Measurements from ENCODE around the gene MMRN1.

DNA sequence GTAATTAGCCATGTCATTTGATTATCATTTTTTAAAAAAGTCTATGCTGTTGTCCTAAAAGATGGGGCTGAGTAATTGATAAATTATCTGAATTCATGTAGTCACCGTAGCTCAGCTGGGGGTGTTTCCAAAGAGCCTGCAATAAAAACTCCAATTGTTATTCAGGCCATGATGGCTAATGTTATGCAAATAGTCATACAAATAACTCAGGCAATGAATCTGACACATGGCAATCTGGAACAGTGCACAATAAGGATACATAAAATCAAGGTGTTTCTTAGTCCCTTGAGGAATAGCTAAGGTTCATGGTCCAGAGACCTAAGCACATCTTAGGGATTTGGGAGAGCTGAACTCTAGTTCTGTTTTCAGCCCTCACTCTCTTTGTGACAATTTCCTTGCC lies 15.2 kb downstream of the MMRN1 start:
- TF ChIP-seq POLR2A (IDR thresholded peaks at IDR 0.05), result no peak
- TF ChIP-seq, protein P1, sequence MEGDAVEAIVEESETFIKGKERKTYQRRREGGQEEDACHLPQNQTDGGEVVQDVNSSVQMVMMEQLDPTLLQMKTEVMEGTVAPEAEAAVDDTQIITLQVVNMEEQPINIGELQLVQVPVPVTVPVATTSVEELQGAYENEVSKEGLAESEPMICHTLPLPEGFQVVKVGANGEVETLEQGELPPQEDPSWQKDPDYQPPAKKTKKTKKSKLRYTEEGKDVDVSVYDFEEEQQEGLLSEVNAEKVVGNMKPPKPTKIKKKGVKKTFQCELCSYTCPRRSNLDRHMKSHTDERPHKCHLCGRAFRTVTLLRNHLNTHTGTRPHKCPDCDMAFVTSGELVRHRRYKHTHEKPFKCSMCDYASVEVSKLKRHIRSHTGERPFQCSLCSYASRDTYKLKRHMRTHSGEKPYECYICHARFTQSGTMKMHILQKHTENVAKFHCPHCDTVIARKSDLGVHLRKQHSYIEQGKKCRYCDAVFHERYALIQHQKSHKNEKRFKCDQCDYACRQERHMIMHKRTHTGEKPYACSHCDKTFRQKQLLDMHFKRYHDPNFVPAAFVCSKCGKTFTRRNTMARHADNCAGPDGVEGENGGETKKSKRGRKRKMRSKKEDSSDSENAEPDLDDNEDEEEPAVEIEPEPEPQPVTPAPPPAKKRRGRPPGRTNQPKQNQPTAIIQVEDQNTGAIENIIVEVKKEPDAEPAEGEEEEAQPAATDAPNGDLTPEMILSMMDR (IDR thresholded peaks at IDR 0.05), result no peak

All from esophagus squamous epithelium (tissue), 4 donors.